GM19455 (cell line): ENCODE data around the gene PXT1.

Experiments used
- ATAC-seq: cut with Tn5 transposase; IDR thresholded peaks from one replicate; pipeline ENCODE4 v1.9.1; 2021; ENCODE audit not compliant: unreplicated experiment

The PXT1 gene

DNA sequence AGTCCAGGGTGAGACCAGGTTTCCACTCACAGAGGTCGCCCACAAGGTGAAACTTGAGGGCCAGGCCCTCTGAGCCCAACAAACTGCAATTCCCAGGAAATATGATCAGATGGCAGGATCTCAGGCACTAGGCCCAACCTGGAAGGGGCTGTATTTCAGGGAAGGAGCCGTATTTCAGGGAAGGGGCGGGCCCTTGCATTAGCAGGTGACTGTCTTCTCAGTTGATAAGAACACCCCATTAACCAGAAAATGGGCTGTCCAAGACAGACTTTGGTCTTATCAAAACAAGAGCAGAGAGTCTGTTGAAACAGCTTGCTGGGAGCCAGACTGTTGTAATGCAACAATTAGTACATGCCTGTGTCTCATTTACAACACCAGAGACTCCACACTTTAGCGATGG lies 95.0 kb downstream of the PXT1 start:
- no peak for ATAC-seq

- ATAC-seq: no peak
Observed at GRCh38 chr6:36346486-36347273, 96.0 kb downstream of the PXT1 start.

GRCh38 chr6:36345681-36346466 lies 96.8 kb downstream of the PXT1 start:
- no peak for ATAC-seq

GRCh38 chr6:36343109-36343680 lies 99.5 kb downstream of the PXT1 start:
- no peak for ATAC-seq

GRCh38 chr6:36340618-36341454 lies 101.8 kb downstream of the PXT1 start:
- no peak for ATAC-seq
